GM23338 (cell line): ENCODE data around the gene MRPS26. TPM values are rescaled to one million over a fixed set of nuclear protein-coding genes. Genes with fewer than 3 reads are reported as not detected.

ENCODE experiments used
- ATAC-seq: fragments of 200-7000 bp; cut with Tn5 transposase; 3 replicates; pipeline ENCODE4 v1.9.1; 2020
- DNase-seq: peaks from one replicate; pipeline ENCODE4 v3.0.0-alpha.2; 2015; ENCODE audit warnings: low spot score
- H2AFZ ChIP-seq: fragments of 200-600 bp; sonication (generic); 2 replicates; pipeline ENCODE4 v1.8.0; 2016; ENCODE audit warnings: antibody characterized with exemption, mild to moderate bottlenecking, moderate library complexity
- H3F3A ChIP-seq: fragments of 200-600 bp; sonication (generic); replicated peaks from 2 replicates; pipeline ENCODE4 v1.8.0; 2017; ENCODE audit warnings: antibody characterized with exemption, mixed run types, low read depth
- H3K27ac ChIP-seq: fragments of 200-600 bp; sonication (generic); 2 replicates; pipeline ENCODE4 v1.6.1; 2016; ENCODE audit warnings: low read depth
- H3K27me3 ChIP-seq: fragments of 200-600 bp; sonication (generic); 2 replicates; pipeline ENCODE4 v1.8.0; 2016; ENCODE audit warnings: mild to moderate bottlenecking, mixed run types, moderate library complexity; ENCODE audit not compliant: insufficient read depth
- H3K36me3 ChIP-seq: fragments of 200-600 bp; sonication (generic); 2 replicates; pipeline ENCODE4 v1.8.0; 2016; ENCODE audit warnings: mild to moderate bottlenecking; ENCODE audit not compliant: insufficient read depth
- H3K4me1 ChIP-seq: fragments of 200-600 bp; sonication (generic); 2 replicates; pipeline ENCODE4 v1.8.0; 2016; ENCODE audit warnings: mild to moderate bottlenecking, moderate library complexity; ENCODE audit not compliant: insufficient read depth
- H3K4me2 ChIP-seq: fragments of 200-600 bp; sonication (generic); 2 replicates; pipeline ENCODE4 v1.7.1; 2017; ENCODE audit warnings: mixed run types
- H3K4me3 ChIP-seq: fragments of 200-600 bp; sonication (generic); 2 replicates; pipeline ENCODE4 v1.6.1; 2016; ENCODE audit warnings: mixed run types
- H3K79me2 ChIP-seq: fragments of 200-600 bp; sonication (generic); replicated peaks from 2 replicates; pipeline ENCODE4 v1.8.0; 2017; ENCODE audit warnings: mild to moderate bottlenecking; ENCODE audit not compliant: insufficient read depth
- H3K9me2 ChIP-seq: fragments of 200-600 bp; sonication (generic); 2 replicates; pipeline ENCODE4 v1.8.0; 2017; ENCODE audit not compliant: insufficient read depth
- H4K20me1 ChIP-seq: fragments of 200-600 bp; sonication (generic); replicated peaks from 2 replicates; pipeline ENCODE4 v1.8.0; 2017; ENCODE audit warnings: mild to moderate bottlenecking; ENCODE audit not compliant: insufficient read depth
- H3K27ac Mint-ChIP-seq: 2 replicates; pipeline ENCODE4 v1.8.0; 2020; ENCODE audit warnings: inconsistent platforms, mild to moderate bottlenecking, moderate library complexity, mixed read lengths
- H3K27me3 Mint-ChIP-seq: 3 replicates; pipeline ENCODE4 v1.8.0; 2022; ENCODE audit warnings: low read depth, mild to moderate bottlenecking, moderate library complexity, mixed read lengths, inconsistent platforms; ENCODE audit not compliant: insufficient read depth, poor library complexity
- H3K36me3 Mint-ChIP-seq: 3 replicates; pipeline ENCODE4 v1.8.0; 2021; ENCODE audit warnings: low read depth, mild to moderate bottlenecking, inconsistent platforms, moderate library complexity, mixed read lengths
- H3K4me1 Mint-ChIP-seq: 3 replicates; pipeline ENCODE4 v1.8.0; 2020; ENCODE audit warnings: mild to moderate bottlenecking, inconsistent platforms, mixed read lengths
- H3K4me3 Mint-ChIP-seq: 3 replicates; pipeline ENCODE4 v1.8.0; 2021; ENCODE audit warnings: moderate library complexity, mild to moderate bottlenecking, inconsistent platforms, mixed read lengths
- H3K9me3 Mint-ChIP-seq: 3 replicates; pipeline ENCODE4 v1.8.0; 2020; ENCODE audit warnings: moderate library complexity, mild to moderate bottlenecking, inconsistent platforms, mixed read lengths
- CREB1 ChIP-seq: fragments of 250-450 bp; sonication (Bioruptor Pico); IDR thresholded peaks from 2 replicates; pipeline ENCODE4 v1.5.0; 2020; ENCODE audit warnings: low read depth, mild to moderate bottlenecking, moderate library complexity
- EZH2 ChIP-seq: fragments of 200-600 bp; sonication (generic); IDR thresholded peaks from one replicate; pipeline ENCODE4 v1.8.0; 2017; ENCODE audit warnings: antibody characterized with exemption, mild to moderate bottlenecking, low read depth; ENCODE audit not compliant: unreplicated experiment
- EZH2phosphoT487 ChIP-seq: fragments of 200-600 bp; sonication (generic); IDR thresholded peaks from one replicate; pipeline ENCODE4 v1.8.1; 2018; ENCODE audit warnings: antibody characterized with exemption; ENCODE audit not compliant: unreplicated experiment
- JUNB ChIP-seq: IDR thresholded peaks from one replicate; pipeline ENCODE4 v1.6.1; 2016; ENCODE audit warnings: antibody characterized with exemption; ENCODE audit not compliant: unreplicated experiment
- NANOG ChIP-seq: IDR thresholded peaks from 2 replicates; pipeline ENCODE4 v1.6.1; 2016; ENCODE audit warnings: antibody characterized with exemption, borderline replicate concordance
- STAT1 ChIP-seq: IDR thresholded peaks from one replicate; pipeline ENCODE4 v1.6.1; 2016; ENCODE audit warnings: antibody characterized with exemption; ENCODE audit not compliant: unreplicated experiment
- polyA plus RNA-seq: library from polyadenylated mRNA; unstranded; fragments of >200 nt; fragmentation: Nextera tagmentation; extraction: Ambion mirVana; gene quantifications from 2 replicates; pipeline ENCODE4 v1.2.1, GENCODE V29; 2016
- total RNA-seq: library from RNA; depleted of rRNA; stranded (reverse); fragments of >200 nt; shearing (Covaris generic); gene quantifications from 2 replicates; pipeline ENCODE4 v1.2.3, GENCODE V29; 2014
- TF ChIP-seq, protein P1 (sequence below), 2 experiments: fragments of 200-600 bp in 1 of 2; sonication (generic) in 1 of 2; conservative IDR thresholded peaks; 2 replicates each; pipeline versions ENCODE4 v1.5.1 to v1.6.1; 2016 to 2017; ENCODE audit warnings: antibody characterized with exemption in 2 of 2, low read depth in 2 of 2, mild to moderate bottlenecking in 2 of 2, moderate library complexity in 1 of 2
- TF ChIP-seq, protein P2 (sequence below): IDR thresholded peaks from one replicate; pipeline ENCODE4 v1.6.1; 2018; ENCODE audit warnings: antibody characterized with exemption; ENCODE audit not compliant: unreplicated experiment
- TF ChIP-seq, protein P3 (sequence below): IDR thresholded peaks from 2 replicates; pipeline ENCODE4 v1.6.1; 2016; ENCODE audit warnings: antibody characterized with exemption

MRPS26 gene
- total and polyA plus RNA-seq, 2 experiments from 2014 or later = 105 to 154 TPM

DNA sequence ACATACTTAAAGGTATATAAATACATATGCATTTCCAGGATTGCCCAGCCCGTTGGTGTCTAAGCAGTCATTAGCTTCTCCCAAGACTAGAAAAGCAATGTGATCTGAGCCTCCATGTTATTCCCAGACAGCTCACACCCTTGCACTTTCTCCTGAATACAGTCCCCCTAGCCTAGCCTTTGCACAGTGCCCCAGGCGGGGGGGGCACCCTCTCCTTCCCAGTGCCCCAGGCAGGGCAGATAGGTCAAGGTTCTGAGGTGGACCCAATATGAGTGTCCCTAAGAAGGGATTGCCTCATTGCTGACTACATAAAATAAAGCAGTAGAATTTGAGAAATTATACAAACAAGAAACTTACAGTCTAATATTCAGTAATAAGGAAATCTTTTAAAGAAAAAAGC, 17.9 kb upstream of the MRPS26 start (continued):
- TF ChIP-seq, protein P1, sequence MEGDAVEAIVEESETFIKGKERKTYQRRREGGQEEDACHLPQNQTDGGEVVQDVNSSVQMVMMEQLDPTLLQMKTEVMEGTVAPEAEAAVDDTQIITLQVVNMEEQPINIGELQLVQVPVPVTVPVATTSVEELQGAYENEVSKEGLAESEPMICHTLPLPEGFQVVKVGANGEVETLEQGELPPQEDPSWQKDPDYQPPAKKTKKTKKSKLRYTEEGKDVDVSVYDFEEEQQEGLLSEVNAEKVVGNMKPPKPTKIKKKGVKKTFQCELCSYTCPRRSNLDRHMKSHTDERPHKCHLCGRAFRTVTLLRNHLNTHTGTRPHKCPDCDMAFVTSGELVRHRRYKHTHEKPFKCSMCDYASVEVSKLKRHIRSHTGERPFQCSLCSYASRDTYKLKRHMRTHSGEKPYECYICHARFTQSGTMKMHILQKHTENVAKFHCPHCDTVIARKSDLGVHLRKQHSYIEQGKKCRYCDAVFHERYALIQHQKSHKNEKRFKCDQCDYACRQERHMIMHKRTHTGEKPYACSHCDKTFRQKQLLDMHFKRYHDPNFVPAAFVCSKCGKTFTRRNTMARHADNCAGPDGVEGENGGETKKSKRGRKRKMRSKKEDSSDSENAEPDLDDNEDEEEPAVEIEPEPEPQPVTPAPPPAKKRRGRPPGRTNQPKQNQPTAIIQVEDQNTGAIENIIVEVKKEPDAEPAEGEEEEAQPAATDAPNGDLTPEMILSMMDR (conservative IDR thresholded peaks at IDR 0.05; ENCODE audit: low read depth in 2 of 2) = no peak
- TF ChIP-seq CREB1 (CRISPR knock-in tag) = no peak
- no peak for TF ChIP-seq EZH2phosphoT487
- TF ChIP-seq JUNB = no peak
- no peak for TF ChIP-seq STAT1

DNA sequence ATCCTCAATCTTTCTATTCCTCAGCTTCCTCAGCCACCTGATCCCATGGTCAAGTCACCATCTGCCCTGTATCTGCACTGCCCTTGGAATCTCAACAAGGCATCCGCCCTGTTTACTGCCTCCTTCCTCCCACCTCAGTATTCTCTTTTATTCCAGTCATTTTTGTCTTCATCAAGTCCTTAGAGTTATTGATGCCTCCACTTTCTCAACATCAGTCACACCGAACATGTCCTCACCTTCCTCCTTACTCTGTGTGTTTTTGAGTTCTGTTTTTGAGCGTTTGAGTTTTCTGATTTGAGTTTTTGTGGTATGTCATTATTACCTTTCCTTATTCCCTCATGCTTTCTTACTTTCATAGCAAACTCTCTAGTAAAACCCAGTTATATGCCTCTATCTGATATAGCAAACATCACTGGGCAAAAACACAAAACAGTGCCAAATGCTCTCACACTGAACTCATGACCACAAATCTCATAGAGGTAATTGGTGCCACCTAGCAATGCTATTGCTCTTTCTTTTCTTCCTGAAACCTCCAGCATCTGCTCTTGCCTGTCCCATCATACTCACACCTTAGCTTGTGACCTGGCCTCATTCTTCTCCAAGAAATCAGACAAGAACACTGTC, 14.2 kb upstream of the MRPS26 start:
- no peak for DNase-seq
- H3K4me2 ChIP-seq = no peak overlapping the region
- H3K9me2 ChIP-seq = no peaks in the 10 kb centered on the region
- no peak overlapping the region for H3K4me3 Mint-ChIP-seq
- ATAC-seq = no peak
- no peaks in the 10 kb centered on the region for H3K9me3 Mint-ChIP-seq
- no peaks in the 10 kb centered on the region for H3K27me3 ChIP-seq
- no peaks in the 10 kb centered on the region for H3K79me2 ChIP-seq
- H3K27me3 Mint-ChIP-seq = peaks cover 2% of the 10 kb centered on the region
- H2AFZ ChIP-seq = no peak overlapping the region
- H4K20me1 ChIP-seq = peaks cover 4% of the 10 kb centered on the region; the same call in 1 of the 2 replicates
- H3K36me3 ChIP-seq = peaks cover 8% of the 10 kb centered on the region; the same call in 1 of the 2 replicates
- H3K27ac Mint-ChIP-seq = no peak overlapping the region
- H3K4me3 ChIP-seq = no peak overlapping the region
- no peaks in the 10 kb centered on the region for H3K4me1 Mint-ChIP-seq
- no peak overlapping the region for H3K27ac ChIP-seq
- H3K4me1 ChIP-seq = no peaks in the 10 kb centered on the region
- H3F3A ChIP-seq = no peaks in the 10 kb centered on the region
- peaks cover 40% of the 10 kb centered on the region for H3K36me3 Mint-ChIP-seq
- TF ChIP-seq EZH2 (no peak), STAT1 (no peak), EZH2phosphoT487 (no peak), NANOG (no peak), JUNB (no peak)
- TF ChIP-seq, protein P1 (conservative IDR thresholded peaks at IDR 0.05; ENCODE audit: low read depth in 2 of 2) = no peak
- TF ChIP-seq, protein P2, sequence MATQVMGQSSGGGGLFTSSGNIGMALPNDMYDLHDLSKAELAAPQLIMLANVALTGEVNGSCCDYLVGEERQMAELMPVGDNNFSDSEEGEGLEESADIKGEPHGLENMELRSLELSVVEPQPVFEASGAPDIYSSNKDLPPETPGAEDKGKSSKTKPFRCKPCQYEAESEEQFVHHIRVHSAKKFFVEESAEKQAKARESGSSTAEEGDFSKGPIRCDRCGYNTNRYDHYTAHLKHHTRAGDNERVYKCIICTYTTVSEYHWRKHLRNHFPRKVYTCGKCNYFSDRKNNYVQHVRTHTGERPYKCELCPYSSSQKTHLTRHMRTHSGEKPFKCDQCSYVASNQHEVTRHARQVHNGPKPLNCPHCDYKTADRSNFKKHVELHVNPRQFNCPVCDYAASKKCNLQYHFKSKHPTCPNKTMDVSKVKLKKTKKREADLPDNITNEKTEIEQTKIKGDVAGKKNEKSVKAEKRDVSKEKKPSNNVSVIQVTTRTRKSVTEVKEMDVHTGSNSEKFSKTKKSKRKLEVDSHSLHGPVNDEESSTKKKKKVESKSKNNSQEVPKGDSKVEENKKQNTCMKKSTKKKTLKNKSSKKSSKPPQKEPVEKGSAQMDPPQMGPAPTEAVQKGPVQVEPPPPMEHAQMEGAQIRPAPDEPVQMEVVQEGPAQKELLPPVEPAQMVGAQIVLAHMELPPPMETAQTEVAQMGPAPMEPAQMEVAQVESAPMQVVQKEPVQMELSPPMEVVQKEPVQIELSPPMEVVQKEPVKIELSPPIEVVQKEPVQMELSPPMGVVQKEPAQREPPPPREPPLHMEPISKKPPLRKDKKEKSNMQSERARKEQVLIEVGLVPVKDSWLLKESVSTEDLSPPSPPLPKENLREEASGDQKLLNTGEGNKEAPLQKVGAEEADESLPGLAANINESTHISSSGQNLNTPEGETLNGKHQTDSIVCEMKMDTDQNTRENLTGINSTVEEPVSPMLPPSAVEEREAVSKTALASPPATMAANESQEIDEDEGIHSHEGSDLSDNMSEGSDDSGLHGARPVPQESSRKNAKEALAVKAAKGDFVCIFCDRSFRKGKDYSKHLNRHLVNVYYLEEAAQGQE = no peak
- TF ChIP-seq, protein P3, sequence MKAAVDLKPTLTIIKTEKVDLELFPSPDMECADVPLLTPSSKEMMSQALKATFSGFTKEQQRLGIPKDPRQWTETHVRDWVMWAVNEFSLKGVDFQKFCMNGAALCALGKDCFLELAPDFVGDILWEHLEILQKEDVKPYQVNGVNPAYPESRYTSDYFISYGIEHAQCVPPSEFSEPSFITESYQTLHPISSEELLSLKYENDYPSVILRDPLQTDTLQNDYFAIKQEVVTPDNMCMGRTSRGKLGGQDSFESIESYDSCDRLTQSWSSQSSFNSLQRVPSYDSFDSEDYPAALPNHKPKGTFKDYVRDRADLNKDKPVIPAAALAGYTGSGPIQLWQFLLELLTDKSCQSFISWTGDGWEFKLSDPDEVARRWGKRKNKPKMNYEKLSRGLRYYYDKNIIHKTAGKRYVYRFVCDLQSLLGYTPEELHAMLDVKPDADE = no peak
